HepG2 (cell line): ENCODE data around the gene RPP14. TPM values are rescaled to one million over a fixed set of nuclear protein-coding genes. Genes with fewer than 3 reads are reported as not detected.

Source experiments
- ATAC-seq: fragments of 200-7000 bp; cut with Tn5 transposase; 3 replicates; pipeline ENCODE4 v1.9.1; 2020; ENCODE audit warnings: mild to moderate bottlenecking, moderate library complexity
- BruUV-seq: library from RNA; stranded (reverse); fragments of 400-500 nt; replicated peaks from 2 replicates; lab custom pipeline; 2021; lab: Mats Ljungman, UMichigan
- CTCF ChIA-PET: fragments of 300-600 bp; formaldehyde crosslinking; extraction: SDS; loops from one replicate; lab custom pipeline; 2021; ENCODE audit warnings: low total read pairs, inconsistent platforms, low intra/inter-chr PET ratio; lab: Yijun Ruan, JAX
- POLR2A ChIA-PET: fragments of 350-600 bp; sonication (Branson Sonifier 250); formaldehyde crosslinking; loops from one replicate; lab custom pipeline; 2020; ENCODE audit warnings: antibody characterized with exemption, inconsistent platforms; lab: Yijun Ruan, JAX
- DNase-seq: peaks from one replicate; pipeline ENCODE4 v3.0.0-alpha.2; 2015; ENCODE audit warnings: low spot score
- FAIRE-seq: peaks from 3 replicates; lab custom pipeline; 2011; peaks lifted over from hg19 to GRCh38; lab: Jason Lieb, UNC
- H2AFZ ChIP-seq: one replicate; pipeline ENCODE4 v1.6.1; 2011; ENCODE audit warnings: low read length, inconsistent platforms
- H3K27ac ChIP-seq: fragments of 300-600 bp; 3 replicates; pipeline ENCODE4 v1.8.0; 2011; ENCODE audit warnings: mixed run types, mild to moderate bottlenecking, mixed read lengths, low read length, inconsistent platforms; ENCODE audit not compliant: insufficient read depth; ENCODE audit errors: extremely low read length
- H3K27me3 ChIP-seq, 2 experiments: fragments of 200-600 bp in 1 of 2; 2 replicates in 1 of 2; 3 replicates in 1 of 2; pipeline versions ENCODE4 v1.6.0 to v1.8.0; 2011; ENCODE audit warnings: low read length in 2 of 2, mild to moderate bottlenecking in 2 of 2, moderate library complexity in 2 of 2, inconsistent platforms in 1 of 2; ENCODE audit not compliant: insufficient read depth in 2 of 2, control insufficient read depth in 1 of 2
- H3K36me3 ChIP-seq, 2 experiments: fragments of 200-600 bp in 1 of 2; replicated peaks in 1 of 2; 2 replicates in 1 of 2; 3 replicates in 1 of 2; pipeline versions ENCODE4 v1.5.1 to v1.8.0; 2011; ENCODE audit warnings: low read length in 2 of 2, inconsistent platforms in 1 of 2; ENCODE audit not compliant: insufficient read depth in 2 of 2, control insufficient read depth in 1 of 2
- H3K4me1 ChIP-seq: 2 replicates; pipeline ENCODE4 v1.5.1; 2012; ENCODE audit warnings: low read length, inconsistent platforms; ENCODE audit not compliant: insufficient read depth
- H3K4me2 ChIP-seq: 2 replicates; pipeline ENCODE4 v1.6.0; 2011; ENCODE audit warnings: low read depth, low read length, inconsistent platforms
- H3K4me3 ChIP-seq, 3 experiments: fragments of 200-600 bp in 1 of 3; sonication (generic), shearing (Covaris generic) in 1 of 3; replicated peaks in 1 of 3; 2 replicates each; pipeline ENCODE4 v1.5.1; 2011 to 2016; ENCODE audit warnings: low read length in 3 of 3, inconsistent platforms in 2 of 3, low read depth in 2 of 3, mild to moderate bottlenecking in 2 of 3, control low read depth in 1 of 3, mixed read lengths in 1 of 3; ENCODE audit not compliant: insufficient read depth in 1 of 3
- H3K79me2 ChIP-seq: one replicate; pipeline ENCODE4 v1.6.1; 2011; ENCODE audit warnings: low read length, inconsistent platforms; ENCODE audit not compliant: insufficient read depth
- H3K9ac ChIP-seq: 2 replicates; pipeline ENCODE4 v1.6.0; 2011; ENCODE audit warnings: mild to moderate bottlenecking, low read depth, low read length, inconsistent platforms; ENCODE audit not compliant: insufficient read depth
- H3K9me3 ChIP-seq: 2 replicates; pipeline ENCODE4 v1.5.1; 2012; ENCODE audit warnings: mild to moderate bottlenecking, low read length
- H4K20me1 ChIP-seq: 2 replicates; pipeline ENCODE4 v1.6.0; 2011; ENCODE audit warnings: inconsistent platforms, mild to moderate bottlenecking, low read length, moderate library complexity; ENCODE audit not compliant: insufficient read depth
- CCDC6 ChIP-seq: sonication (generic); formaldehyde crosslinking; IDR thresholded peaks from 2 replicates; pipeline ENCODE4 v1.8.1; 2022; ENCODE audit warnings: mild to moderate bottlenecking, missing genetic modification reagents, moderate library complexity
- MAFF ChIP-seq: IDR thresholded peaks from 2 replicates; pipeline ENCODE4 v1.6.1; 2011; ENCODE audit warnings: low read depth, low read length, improper control_type of control experiment
- MAFK ChIP-seq, 2 experiments: IDR thresholded peaks in 1 of 2; conservative IDR thresholded peaks in 1 of 2; 2 replicates each; pipeline ENCODE4 v1.6.1; 2011; ENCODE audit warnings: improper control_type of control experiment in 2 of 2, low read length in 2 of 2
- ZNF644 ChIP-seq: IDR thresholded peaks from 2 replicates; pipeline ENCODE4 v1.6.1; 2016; ENCODE audit warnings: low read depth
- WGBS: methylation state at CpG from one replicate; pipeline ENCODE4 v1.1.6; 2017; ENCODE audit warnings: low lambda C conversion rate; 5-methylcytosine and 5-hydroxymethylcytosine counted together
- in situ Hi-C: cut with HindIII; loops from 2 replicates; pipeline ENCODE4 v1.10.0; 2017; ENCODE audit warnings: low pct_unique_long_range_greater_than_20kb; ENCODE audit not compliant: extremely low pct_ligation_motif_present
- intact Hi-C: fragments of 100-400 bp; cut with micrococcal nuclease; formaldehyde crosslinking; loops from one replicate; pipeline ENCODE4 v1.10.0; 2022; ENCODE audit not compliant: unreplicated experiment
- polyA plus RNA-seq, 8 experiments: library from polyadenylated mRNA; depleted of rRNA in 3 of 8; stranded (reverse) in 7 of 8; unstranded in 1 of 8; fragments of >200 nt; fragmentation: Illumina TruSeq in 4 of 8; extraction: Trizol in 4 of 8; gene quantifications; 2 replicates each; pipeline versions ENCODE4 v1.2.1 to v1.2.3, GENCODE V29; 2011 to 2016; ENCODE audit warnings: low read depth in 4 of 8, missing spikeins in 1 of 8, mixed read lengths in 1 of 8; ENCODE audit not compliant: insufficient read depth in 1 of 8
- total RNA-seq, 5 experiments: library from RNA; depleted of rRNA; stranded (reverse); fragments of >200 nt; fragmentation: Illumina TruSeq; extraction: Trizol; gene quantifications; 2 replicates each; pipeline ENCODE4 v1.2.3, GENCODE V29; 2016; ENCODE audit warnings: low read depth in 1 of 5
- TF ChIP-seq, protein P1 (sequence below): sonication (generic); formaldehyde crosslinking; IDR thresholded peaks from 2 replicates; pipeline ENCODE4 v1.5.1; 2020; ENCODE audit warnings: mild to moderate bottlenecking, moderate library complexity, missing genetic modification reagents

The RPP14 gene
- total and polyA plus RNA-seq, 2 of the 13 experiments (the other 11 are each of a cell fraction or from before 2014, with no cell fraction given): 15.4 to 16.2 TPM

DNA sequence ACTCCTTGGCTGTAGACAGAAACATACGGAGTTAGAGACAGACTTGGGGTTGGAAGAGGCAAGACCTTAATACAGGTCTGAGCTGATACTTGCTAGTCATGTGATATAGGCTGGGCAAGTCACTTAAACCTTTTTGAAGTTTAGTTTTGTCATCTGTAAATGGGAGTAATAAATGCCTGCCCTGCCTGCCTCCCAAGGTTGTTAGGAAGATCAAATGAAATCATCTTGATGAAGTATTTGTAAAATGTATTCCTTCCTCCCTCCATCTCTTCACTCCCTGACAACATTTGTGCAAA is 29.6 kb downstream of the RPP14 start:
- TF ChIP-seq CCDC6 (CRISPR knock-in tag) (0 out of 2 replicates have a peak, but pooled peaks have one; percentile 6), ZNF644 (CRISPR knock-in tag) (no peak)
- TF ChIP-seq, all 625 proteins: peak for 1

GRCh38 chr3:58336135-58336882 is 30.3 kb downstream of the RPP14 start:
- no peak overlapping the region for H2AFZ ChIP-seq
- H3K4me1 ChIP-seq: peaks cover 29% of the 10 kb centered on the region
- TF ChIP-seq, protein P1, sequence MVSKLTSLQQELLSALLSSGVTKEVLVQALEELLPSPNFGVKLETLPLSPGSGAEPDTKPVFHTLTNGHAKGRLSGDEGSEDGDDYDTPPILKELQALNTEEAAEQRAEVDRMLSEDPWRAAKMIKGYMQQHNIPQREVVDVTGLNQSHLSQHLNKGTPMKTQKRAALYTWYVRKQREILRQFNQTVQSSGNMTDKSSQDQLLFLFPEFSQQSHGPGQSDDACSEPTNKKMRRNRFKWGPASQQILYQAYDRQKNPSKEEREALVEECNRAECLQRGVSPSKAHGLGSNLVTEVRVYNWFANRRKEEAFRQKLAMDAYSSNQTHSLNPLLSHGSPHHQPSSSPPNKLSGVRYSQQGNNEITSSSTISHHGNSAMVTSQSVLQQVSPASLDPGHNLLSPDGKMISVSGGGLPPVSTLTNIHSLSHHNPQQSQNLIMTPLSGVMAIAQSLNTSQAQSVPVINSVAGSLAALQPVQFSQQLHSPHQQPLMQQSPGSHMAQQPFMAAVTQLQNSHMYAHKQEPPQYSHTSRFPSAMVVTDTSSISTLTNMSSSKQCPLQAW (CRISPR knock-in tag): no peak
- TF ChIP-seq MAFK (conservative IDR thresholded peaks at IDR 0.05 in 1 of 2, IDR thresholded peaks at IDR 0.05 in 1 of 2; ENCODE audit: low read length in 2 of 2) (peak; percentile 46 to 82), MAFF (peak; percentile 65; the same call in 1 of the 2 replicates)
- no peak for FAIRE-seq
- no peak overlapping the region for H3K4me3 ChIP-seq
- intact Hi-C loops: loop anchor here (10.0 kb wide), 1 partner anchor 198 kb away; the partner anchor contains the start of gene ACOX2
- H3K27me3 ChIP-seq: no peaks in the 10 kb centered on the region; a peak in 1 of 5 replicates
- in situ Hi-C loops: no loop called here
- H3K27ac ChIP-seq: no peak overlapping the region
- 0 out of 5 replicates have a peak, but pooled peaks cover 0 to 2% of the 10 kb centered on the region in 2 experiments for H3K36me3 ChIP-seq
- no TSS peak for BruUV-seq
- no peaks in the 10 kb centered on the region for H4K20me1 ChIP-seq
- 99% methylated on average over 3 of the region's 3 CpGs for WGBS
- ChIA-PET CTCF (no interaction called here), POLR2A (interaction anchor here (2.7 kb wide), 1 partner anchor 30 kb away, joined by 10 read pairs; the partner anchor contains the start of genes HTD2 and RPP14)
- no peak overlapping the region for H3K9ac ChIP-seq
- H3K79me2 ChIP-seq: peaks cover 9% of the 10 kb centered on the region
- DNase-seq: no peak
- H3K9me3 ChIP-seq: no peaks in the 10 kb centered on the region
- no peak overlapping the region for H3K4me2 ChIP-seq
- no peak for ATAC-seq

More for the DNA sequence above, 29.6 kb downstream of the RPP14 start:
- in situ Hi-C loops: no loop called here
- no peak overlapping the region; a peak in 1 of 6 replicates for H3K4me3 ChIP-seq
- intact Hi-C loops: loop anchor here (10.0 kb wide), 1 partner anchor 199 kb away; the partner anchor contains the start of gene ACOX2
- H3K9me3 ChIP-seq: no peaks in the 10 kb centered on the region
- ChIA-PET POLR2A (interaction anchor here (2.1 to 2.7 kb wide), 2 partner anchors 10 to 29 kb away, joined by 10 read pairs; partner anchors contain the start of genes HTD2 and RPP14), CTCF (no interaction called here)
- no peak overlapping the region for H2AFZ ChIP-seq
- peak overlapping the region; percentile 76 for H3K4me2 ChIP-seq
- peak overlapping the region; percentile 59 for H3K27ac ChIP-seq
- H3K4me1 ChIP-seq: peaks cover 36% of the 10 kb centered on the region
- ATAC-seq (no peak), DNase-seq (no peak), FAIRE-seq (no peak)
- no peaks in the 10 kb centered on the region for H3K36me3 ChIP-seq
- H3K9ac ChIP-seq: peak overlapping the region; percentile 23; the same call in 1 of the 2 replicates
- no peaks in the 10 kb centered on the region for H4K20me1 ChIP-seq
- WGBS: 87% methylated on average over 1 of the region's 1 CpG
- no TSS peak for BruUV-seq
- no peaks in the 10 kb centered on the region; a peak in 1 of 5 replicates for H3K27me3 ChIP-seq
- peaks cover 9% of the 10 kb centered on the region for H3K79me2 ChIP-seq
